Right lobe of liver (tissue), 6 donors: ENCODE results near the gene NUDT22. TPM values are rescaled to one million over a fixed set of nuclear protein-coding genes. Genes with fewer than 3 reads are reported as not detected.
"Not testable (repeated sequence)": the region's sequence is repeated elsewhere in the genome, so short reads cannot be mapped to it uniquely, and the experiment has no call there.

Source experiments
- ATAC-seq, 4 donors: fragments of 200-7000 bp; cut with Tn5 transposase; one replicate each; pipeline ENCODE4 v1.9.1; 2020; ENCODE audit warnings: mild to moderate bottlenecking in 4 of 4, moderate library complexity in 4 of 4
- DNase-seq, 3 donors: peaks; one replicate each; pipeline ENCODE4 v3.0.0-alpha.2; 2020
- H3K27ac ChIP-seq, 3 donors: fragments of 200-600 bp; one replicate each; pipeline ENCODE4 v1.8.0; 2022
- H3K27me3 ChIP-seq, 2 donors: fragments of 200-600 bp; one replicate each; pipeline ENCODE4 v1.8.0; 2022
- H3K36me3 ChIP-seq, 4 donors: fragments of 200-600 bp; sonication (generic) in 1 of 4; one replicate each; pipeline versions ENCODE4 v1.5.1 to v1.8.0; 2017 to 2022; ENCODE audit warnings: control low read depth in 1 of 4
- H3K4me1 ChIP-seq, 4 donors: fragments of 200-600 bp; sonication (generic) in 1 of 4; one replicate each; pipeline versions ENCODE4 v1.5.1 to v1.8.0; 2017 to 2022; ENCODE audit warnings: control low read depth in 1 of 4
- H3K4me3 ChIP-seq, 3 donors: fragments of 200-600 bp; one replicate each; pipeline ENCODE4 v1.8.0; 2022
- H3K9me3 ChIP-seq, 4 donors: fragments of 200-600 bp; sonication (generic) in 1 of 4; one replicate each; pipeline versions ENCODE4 v1.5.1 to v1.8.0; 2017 to 2022; ENCODE audit warnings: control low read depth in 1 of 4
- POLR2A ChIP-seq: fragments of 450-650 bp; IDR thresholded peaks from one replicate; pipeline ENCODE4 v1.6.1; 2017; ENCODE audit warnings: antibody characterized with exemption, mild to moderate bottlenecking
- WGBS: methylation state at CpG from one replicate; pipeline ENCODE4 v1.1.6; 2018; ENCODE audit warnings: low coverage, low lambda C conversion rate; ENCODE audit not compliant: insufficient coverage; ENCODE audit errors: missing lambda C conversion rate; 5-methylcytosine and 5-hydroxymethylcytosine counted together
- intact Hi-C, 2 donors: fragments of 100-400 bp; cut with DNase I; formaldehyde crosslinking; loops; one replicate each; pipeline versions ENCODE4 v1.11.2 to v1.14.1; 2022
- total RNA-seq, 6 experiments: library from RNA; depleted of rRNA in 2 of 6; stranded (reverse); fragments of >200 nt in 2 of 6; fragmentation: NEBNext Ultra II Directional in 3 of 6; extraction: Animal tissue kit (Norgen Biotek cat#: 25700) in 3 of 6; gene quantifications; one replicate each; pipeline versions ENCODE4 v1.1.0 to v1.2.4, GENCODE V29; 2016 to 2023
- TF ChIP-seq, protein P1 (sequence below), 4 donors: fragments of 200-600 bp in 3 of 4; fragments of 450-650 bp in 1 of 4; IDR thresholded peaks; one replicate each; pipeline versions ENCODE4 v1.5.1 to v1.8.0; 2016 to 2022; ENCODE audit warnings: antibody characterized with exemption in 4 of 4, mild to moderate bottlenecking in 2 of 4
- donor health status: DM: no; HTN: yes; CAD: no.
- donor health status: DM: no; HTN: no; CAD: no.
- donor health status: DM: no; HTN: no; CAD: no.
- donor health status: DM: no; HTN: yes; CAD: no.
- donor health status: DM: no; HTN: yes; CAD: no.

NUDT22 gene
- total RNA-seq, 6 experiments from 2014 or later: 23.2 to 46.7 (median 32.1) TPM

DNA sequence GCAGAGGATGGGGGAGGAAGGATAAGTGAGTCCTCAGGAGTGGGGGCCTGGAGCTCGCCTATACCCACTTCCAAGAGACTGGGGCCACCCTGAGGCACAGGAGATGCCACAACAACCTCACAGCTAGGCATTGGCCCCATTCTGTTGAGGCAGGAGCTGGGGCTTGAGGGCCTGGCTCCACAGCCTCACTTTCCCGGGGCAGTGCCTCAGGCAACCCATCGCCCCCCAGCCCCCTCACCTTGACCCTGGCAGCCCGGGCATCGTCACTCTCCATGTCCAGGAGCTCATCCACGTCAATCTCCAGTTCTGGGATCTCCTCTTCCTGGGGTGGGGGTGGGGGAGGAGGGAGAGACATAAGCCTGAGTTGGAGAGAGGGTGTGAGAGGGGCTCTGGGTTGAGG is 18.9 kb downstream of the NUDT22 start:
- H3K27ac ChIP-seq: peak overlapping the region in 2 of 3 donors; percentile 46 to 65
- intact Hi-C loops: no loop called here

DNA sequence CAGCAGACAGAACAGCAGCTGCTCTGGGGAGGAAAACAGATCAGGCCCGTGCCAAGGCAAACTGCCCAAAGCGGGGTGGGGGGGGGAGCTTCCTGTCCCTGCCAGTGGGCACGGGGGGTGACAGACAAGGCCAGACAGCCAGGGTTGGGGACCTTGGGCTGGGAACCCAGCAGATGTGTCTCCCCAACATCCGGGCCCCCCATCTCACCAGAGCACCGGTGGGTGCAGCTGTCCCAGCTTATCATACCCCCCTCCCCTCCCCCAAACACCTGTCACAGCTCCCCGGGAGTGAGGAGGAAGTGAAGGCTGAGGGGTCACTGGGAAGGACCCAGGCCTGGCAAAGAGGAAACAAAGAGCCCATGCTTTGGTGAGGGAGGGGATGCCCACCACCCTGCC is 19.3 kb downstream of the NUDT22 start:
- intact Hi-C loops: no loop called here
- H3K36me3 ChIP-seq: peaks cover 0 to 5% (median 2%) of the 10 kb centered on the region in 4 donors
- DNase-seq (peak in 1 of 3 donors; percentile 72), ATAC-seq (no peak)
- H3K27ac ChIP-seq: peak overlapping the region; percentile 1 to 65 (median 46)
- peak overlapping the region; percentile 74 to 76 (median 75) for H3K4me3 ChIP-seq
- H3K27me3 ChIP-seq: no peaks in the 10 kb centered on the region
- no peaks in the 10 kb centered on the region for H3K9me3 ChIP-seq
- TF ChIP-seq, protein P1, sequence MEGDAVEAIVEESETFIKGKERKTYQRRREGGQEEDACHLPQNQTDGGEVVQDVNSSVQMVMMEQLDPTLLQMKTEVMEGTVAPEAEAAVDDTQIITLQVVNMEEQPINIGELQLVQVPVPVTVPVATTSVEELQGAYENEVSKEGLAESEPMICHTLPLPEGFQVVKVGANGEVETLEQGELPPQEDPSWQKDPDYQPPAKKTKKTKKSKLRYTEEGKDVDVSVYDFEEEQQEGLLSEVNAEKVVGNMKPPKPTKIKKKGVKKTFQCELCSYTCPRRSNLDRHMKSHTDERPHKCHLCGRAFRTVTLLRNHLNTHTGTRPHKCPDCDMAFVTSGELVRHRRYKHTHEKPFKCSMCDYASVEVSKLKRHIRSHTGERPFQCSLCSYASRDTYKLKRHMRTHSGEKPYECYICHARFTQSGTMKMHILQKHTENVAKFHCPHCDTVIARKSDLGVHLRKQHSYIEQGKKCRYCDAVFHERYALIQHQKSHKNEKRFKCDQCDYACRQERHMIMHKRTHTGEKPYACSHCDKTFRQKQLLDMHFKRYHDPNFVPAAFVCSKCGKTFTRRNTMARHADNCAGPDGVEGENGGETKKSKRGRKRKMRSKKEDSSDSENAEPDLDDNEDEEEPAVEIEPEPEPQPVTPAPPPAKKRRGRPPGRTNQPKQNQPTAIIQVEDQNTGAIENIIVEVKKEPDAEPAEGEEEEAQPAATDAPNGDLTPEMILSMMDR (IDR thresholded peaks at IDR 0.05): no peak
- no peak for TF ChIP-seq POLR2A
- peaks cover 0 to 28% (median 13%) of the 10 kb centered on the region in 4 donors for H3K4me1 ChIP-seq
- 2% methylated on average over 6 of the region's 6 CpGs for WGBS

More for the DNA sequence above, 18.9 kb downstream of the NUDT22 start:
- TF ChIP-seq POLR2A: no peak
- TF ChIP-seq, protein P1 (IDR thresholded peaks at IDR 0.05): no peak
- H3K27me3 ChIP-seq: no peaks in the 10 kb centered on the region
- peak overlapping the region; percentile 74 to 76 (median 75) for H3K4me3 ChIP-seq
- H3K36me3 ChIP-seq: peaks cover 0 to 5% (median 2%) of the 10 kb centered on the region in 4 donors
- DNase-seq (no peak), ATAC-seq (no peak)
- no peaks in the 10 kb centered on the region for H3K9me3 ChIP-seq
- H3K4me1 ChIP-seq: peaks cover 0 to 30% (median 13%) of the 10 kb centered on the region in 4 donors
- WGBS: no CpG with 5 or more reads among the region's 6 CpGs

DNA sequence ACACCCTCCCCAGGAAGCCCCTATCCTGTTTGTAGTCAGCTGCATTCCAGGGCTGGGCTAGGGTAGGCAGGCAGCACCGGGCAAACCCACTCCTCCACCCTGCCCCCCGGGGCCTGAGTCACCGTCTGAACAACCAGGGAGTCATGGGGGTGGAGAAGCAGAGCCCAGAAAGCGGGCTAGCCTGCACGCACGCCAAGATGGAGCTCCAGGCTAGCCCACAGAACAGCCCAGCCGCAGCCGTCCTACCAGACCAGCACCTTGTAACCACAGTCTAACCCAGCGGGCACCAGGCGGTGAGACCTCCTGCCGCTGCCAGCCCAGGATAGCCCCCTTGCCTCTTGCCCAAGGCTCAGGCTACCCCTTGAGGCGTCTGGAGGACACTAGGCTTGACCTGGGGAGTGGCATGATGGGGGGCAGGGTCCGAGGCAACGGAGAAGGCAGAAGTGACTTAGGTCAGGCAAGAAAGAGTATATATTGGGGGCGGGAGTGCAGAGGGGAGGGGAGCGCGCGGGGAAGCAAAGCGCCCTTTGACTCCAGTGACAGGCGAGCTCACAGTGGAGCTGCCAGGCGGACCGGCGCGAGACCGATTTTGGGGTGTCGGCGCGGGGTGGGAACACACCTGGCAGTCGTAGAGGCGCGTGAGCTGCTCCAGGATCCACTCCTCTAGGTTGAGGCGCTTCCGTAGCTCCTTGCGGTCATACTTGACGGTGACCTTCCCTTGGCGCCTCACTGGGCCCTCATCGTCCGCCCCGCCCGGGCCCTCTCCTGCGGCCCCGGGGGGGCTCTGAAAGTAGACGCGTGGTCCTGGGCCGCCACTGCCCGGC is 19.9 kb downstream of the NUDT22 start:
- intact Hi-C loops: no loop called here
- Histone ChIP-seq H3K9me3 (no peaks in the 10 kb centered on the region), H3K36me3 (peaks cover 0 to 5% (median 2%) of the 10 kb centered on the region in 4 donors), H3K27me3 (no peaks in the 10 kb centered on the region), H3K27ac (peak overlapping the region; percentile 1 to 65 (median 46)), H3K4me3 (peak overlapping the region; percentile 74 to 76 (median 75)), H3K4me1 (peaks cover 0 to 31% (median 15%) of the 10 kb centered on the region in 4 donors)
- TF ChIP-seq, protein P1 (IDR thresholded peaks at IDR 0.05): no peak
- no peak for TF ChIP-seq POLR2A
- DNase-seq (peak in 2 of 3 donors; percentile 69 to 78), ATAC-seq (peak in 1 of 4 donors; percentile 4)
- WGBS: under 1% methylated on average over 20 of the region's 46 CpGs

DNA sequence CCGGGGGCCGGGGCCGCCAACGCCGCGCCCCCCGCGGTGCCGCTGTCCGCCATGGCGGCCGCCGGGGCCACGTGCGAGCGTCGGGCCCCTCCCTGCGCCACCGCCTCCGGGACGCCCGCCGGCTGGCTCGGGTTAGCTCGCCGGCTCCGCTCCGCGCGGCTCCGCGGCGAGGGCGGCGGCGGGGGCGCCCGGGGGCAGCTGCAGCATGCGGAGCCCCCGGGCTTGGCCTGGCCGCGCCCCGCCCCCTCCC is 20.5 kb downstream of the NUDT22 start:
- intact Hi-C loops, H3K36me3 ChIP-seq, H3K27me3 ChIP-seq, H3K9me3 ChIP-seq, DNase-seq, ATAC-seq: not testable (repeated sequence)
- peaks cover 0 to 32% (median 15%) of the 10 kb centered on the region in 4 donors for H3K4me1 ChIP-seq
- H3K27ac ChIP-seq: peak overlapping the region in 1 of 3 donors; percentile 46
- no CpG with 5 or more reads among the region's 43 CpGs for WGBS
- H3K4me3 ChIP-seq: peak overlapping the region; percentile 74 to 76 (median 75)
